IMR-90 (cell line): ENCODE results near the gene PTPRG.

ENCODE experiments used
- CTCF ChIP-seq: conservative IDR thresholded peaks from 2 replicates; pipeline ENCODE4 v1.5.1; 2012; ENCODE audit warnings: mild to moderate bottlenecking, low read depth, low read length, improper control_type of control experiment
- NFE2L2 ChIP-seq: fragments of 150-350 bp; IDR thresholded peaks from 2 replicates; pipeline ENCODE4 v1.6.1; 2016; ENCODE audit warnings: low read depth, mild to moderate bottlenecking, low read length
- POLR2A ChIP-seq: IDR thresholded peaks from 2 replicates; pipeline ENCODE4 v1.6.1; 2012; ENCODE audit warnings: mild to moderate bottlenecking, low read depth, low read length

- no peak for TF ChIP-seq NFE2L2
- no peak for TF ChIP-seq CTCF
- TF ChIP-seq POLR2A = no peak
Measured at GRCh38 chr3:62208385-62208784, 647.0 kb downstream of the PTPRG start.
